Cerebellar cortex (tissue), 1 donor: Measurements from ENCODE around the gene DEK.
"Not testable (repeated sequence)": the region's sequence is repeated elsewhere in the genome, so short reads cannot be mapped to it uniquely, and the experiment has no call there.

ENCODE experiments used
- DNase-seq: peaks from one replicate; pipeline ENCODE4 v3.0.0-alpha.2; 2015; ENCODE audit warnings: low spot score

The DEK gene

DNA sequence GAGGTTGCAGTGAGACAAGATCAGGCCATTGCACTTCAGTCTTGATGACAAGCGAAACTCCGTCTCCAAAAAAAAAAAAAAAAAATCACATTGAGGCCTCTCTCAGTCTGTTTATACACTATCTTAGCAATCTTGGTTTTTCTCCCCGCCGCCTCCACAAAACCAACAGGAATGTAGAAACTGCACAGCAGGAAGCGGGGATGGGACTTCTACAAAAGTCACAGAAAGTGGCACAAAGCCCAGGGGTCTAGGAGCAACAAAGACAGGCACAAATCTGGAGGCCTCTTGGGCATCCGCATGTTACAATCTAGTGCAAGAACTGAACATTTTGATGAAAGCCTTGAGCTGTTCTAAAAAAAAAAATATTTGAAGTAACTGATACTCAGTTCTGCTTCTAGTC is 60.5 kb downstream of the DEK start:
- no peak for DNase-seq

DNA sequence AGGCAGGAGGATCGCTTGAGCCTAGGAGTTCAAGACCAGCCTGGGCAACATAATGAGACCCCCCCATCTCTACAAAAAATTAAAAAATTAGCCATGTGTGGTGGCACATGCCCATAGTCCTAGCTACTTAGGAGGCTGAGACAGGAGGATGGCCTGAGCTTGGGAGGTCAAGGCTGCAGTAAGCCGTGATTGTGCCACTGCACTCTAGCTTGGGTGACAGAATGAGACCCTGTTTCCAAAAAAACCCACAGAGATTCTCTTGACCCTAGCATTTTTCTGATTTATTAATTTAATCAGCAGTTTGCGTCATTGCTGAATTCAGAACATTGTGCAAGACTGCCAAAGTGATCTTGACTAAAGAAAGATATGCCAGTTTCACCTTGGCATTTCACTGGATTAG is 72.3 kb downstream of the DEK start:
- no peak for DNase-seq

DNA sequence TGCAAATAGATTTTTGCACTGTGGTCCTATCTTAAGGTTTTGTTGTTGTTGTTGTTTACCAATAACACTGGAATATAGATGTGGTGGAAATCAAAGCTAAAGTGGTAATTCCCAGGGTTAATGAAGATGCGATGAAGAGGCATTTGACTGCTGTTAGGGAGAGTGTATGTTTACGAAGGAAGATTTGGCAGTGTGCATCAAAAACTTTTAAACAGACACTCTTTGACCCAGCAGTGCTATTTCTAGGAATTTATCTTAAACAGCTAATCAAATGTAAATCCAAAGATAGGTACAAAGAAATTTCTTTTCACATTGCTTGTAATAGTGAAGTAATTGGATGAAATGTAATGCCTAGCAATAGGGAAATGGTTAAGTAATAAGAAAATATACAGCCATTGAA is 75.1 kb downstream of the DEK start:
- no peak for DNase-seq

DNA sequence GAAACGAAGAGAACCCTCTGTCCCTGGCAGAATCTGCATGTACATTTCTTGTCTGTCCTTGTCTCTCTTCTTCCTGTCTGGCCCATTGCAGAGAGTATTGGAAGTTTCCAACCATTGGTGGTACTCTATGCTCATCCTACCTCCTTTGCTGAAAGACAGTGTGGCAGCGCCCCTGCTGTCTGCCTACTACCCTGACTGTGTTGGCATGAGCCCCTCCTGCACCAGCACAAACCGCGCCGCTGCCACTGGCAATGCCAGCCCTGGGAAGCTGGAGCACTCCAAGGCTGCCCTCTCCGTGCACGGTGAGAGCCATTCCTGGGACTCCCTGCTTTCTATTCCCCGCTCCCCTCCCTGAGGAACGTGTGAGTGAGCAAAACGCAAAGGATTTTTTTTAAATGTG is 76.6 kb downstream of the DEK start:
- no peak for DNase-seq

DNA sequence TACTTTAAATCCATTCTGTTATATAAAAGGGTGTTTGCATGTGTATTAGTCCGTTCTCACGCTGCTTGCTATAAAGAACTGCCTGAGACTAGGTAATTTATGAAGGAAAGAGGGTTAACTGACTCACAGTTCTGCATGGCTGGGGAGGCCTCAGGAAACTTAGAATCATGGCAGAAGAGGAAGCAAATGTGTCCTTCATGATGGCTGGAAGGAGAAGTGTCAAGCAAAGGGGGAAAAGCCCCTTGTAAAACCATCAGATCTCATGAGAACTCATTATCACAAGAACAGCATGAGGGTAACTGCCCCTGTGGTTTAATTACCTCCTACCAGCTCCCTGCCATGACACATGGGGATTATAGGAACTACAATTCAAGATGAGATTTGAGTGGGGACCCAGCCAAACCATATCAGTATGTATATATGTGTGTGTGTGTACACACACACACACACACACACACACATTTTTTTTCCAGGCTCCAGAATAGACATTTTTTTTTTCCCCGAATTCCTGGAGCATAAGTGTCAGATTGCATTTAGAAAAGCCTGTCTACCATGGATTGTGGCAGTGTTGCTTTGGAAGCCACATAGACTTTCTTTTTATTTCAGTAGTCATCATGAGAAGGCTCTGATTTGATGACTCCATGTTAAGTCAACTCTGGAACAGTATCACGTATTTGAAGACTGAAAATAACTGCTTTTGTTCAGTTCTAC is 77.6 kb downstream of the DEK start:
- DNase-seq, result no peak

DNA sequence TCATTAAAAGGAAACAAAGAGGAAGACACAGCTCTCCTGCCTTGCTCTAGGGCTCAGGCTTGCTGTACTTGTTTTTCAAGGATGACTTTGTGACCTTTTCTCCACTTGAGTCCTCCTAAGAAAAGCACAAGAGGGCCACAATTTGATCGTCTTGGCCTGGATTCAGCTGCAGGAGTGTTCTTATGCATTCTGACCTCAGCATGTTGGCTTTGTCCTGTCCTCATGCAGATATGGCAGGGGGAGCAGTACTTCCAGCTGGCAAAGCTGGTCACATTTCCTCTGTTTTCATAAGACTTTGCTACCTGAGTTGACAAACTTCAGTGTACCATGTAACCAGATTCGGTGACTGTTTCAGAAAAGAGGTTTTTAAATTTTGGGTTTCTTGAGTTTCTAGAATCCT is 78.3 kb downstream of the DEK start:
- no peak for DNase-seq

DNA sequence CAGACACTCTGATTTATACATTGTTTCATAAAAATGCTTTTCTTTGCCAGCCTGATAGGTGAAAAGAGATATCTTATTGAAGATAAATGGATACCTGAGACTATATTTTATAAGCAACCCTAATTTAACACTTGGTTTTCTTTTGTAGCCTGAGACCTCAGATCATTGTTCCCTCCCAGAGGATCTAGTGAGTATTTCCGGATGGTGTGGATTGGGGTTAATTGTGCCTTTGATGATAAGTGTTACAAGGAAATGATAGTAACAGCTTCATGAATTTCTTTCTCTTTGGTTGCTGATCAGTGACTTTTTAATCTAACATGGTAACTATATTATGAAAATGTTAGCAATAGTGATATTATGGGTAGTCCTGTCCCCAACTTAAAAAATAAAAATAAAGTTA is 78.7 kb downstream of the DEK start:
- no peak for DNase-seq

DNA sequence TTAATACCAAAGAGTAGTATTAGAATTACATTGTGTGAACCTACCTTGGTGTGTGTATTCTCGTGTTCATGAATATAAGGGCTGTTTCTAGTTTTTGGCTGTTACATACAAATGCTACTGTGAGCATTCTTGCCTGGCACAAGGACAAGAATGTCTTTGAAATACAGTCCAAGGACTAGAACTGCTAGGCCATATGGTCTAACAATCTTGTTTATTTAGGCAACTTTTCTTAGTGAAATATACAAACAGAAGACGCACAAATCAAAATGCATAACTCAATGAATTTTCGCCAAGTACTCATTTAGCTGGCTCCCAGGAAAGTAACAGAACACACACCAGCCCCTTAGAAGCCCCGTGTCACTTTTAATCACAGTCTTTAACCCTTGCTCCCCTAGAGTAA is 80.6 kb downstream of the DEK start:
- peak; percentile 17 for DNase-seq

DNA sequence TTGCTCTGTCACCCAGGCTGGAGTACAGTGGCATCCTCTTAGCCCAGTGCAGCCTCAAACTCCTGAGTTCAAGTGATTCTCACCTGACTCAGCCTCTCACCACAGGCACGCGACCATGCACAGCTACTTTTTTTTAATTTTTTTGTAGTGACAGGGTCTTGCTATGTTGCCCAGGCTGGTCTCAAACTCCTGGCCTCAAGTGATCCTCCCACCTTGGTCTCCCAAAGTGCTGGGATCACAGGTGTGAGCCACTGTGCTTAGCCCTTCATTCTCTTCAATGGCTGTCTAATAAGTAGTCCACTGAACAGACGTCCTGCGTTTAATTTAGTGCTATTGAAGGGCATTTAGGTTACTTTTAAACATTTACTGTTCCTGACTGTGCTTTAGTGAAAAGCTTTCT is 81.8 kb downstream of the DEK start:
- DNase-seq, result no peak

DNA sequence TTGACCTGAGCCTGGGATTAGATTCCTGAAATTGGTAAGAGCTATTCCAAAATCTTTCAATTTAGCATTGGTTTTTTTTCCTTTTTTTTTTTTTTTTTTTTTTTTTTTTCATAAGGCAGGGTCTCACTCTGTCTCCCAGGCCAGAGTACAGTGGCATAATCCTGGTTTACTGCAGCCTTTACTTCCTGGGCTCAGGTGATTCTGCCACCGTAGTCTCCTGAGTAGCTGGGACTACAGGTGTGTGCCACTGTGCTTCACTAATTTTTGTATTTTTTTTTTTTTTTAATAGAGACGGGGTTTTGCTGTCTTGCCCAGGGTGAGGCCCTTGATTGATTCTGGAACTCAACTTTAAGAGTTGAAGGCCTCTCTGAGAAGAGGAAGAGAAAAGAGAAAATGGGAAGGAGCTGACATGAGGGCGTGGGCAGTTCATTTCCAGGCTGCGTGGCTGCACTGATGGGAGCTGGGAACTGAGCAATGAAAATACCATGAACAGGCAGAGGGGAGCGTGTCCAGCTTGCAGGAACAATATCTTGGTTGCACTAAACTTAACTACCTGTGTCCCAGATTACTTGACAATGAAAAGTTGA is 84.5 kb downstream of the DEK start:
- no peak for DNase-seq

DNA sequence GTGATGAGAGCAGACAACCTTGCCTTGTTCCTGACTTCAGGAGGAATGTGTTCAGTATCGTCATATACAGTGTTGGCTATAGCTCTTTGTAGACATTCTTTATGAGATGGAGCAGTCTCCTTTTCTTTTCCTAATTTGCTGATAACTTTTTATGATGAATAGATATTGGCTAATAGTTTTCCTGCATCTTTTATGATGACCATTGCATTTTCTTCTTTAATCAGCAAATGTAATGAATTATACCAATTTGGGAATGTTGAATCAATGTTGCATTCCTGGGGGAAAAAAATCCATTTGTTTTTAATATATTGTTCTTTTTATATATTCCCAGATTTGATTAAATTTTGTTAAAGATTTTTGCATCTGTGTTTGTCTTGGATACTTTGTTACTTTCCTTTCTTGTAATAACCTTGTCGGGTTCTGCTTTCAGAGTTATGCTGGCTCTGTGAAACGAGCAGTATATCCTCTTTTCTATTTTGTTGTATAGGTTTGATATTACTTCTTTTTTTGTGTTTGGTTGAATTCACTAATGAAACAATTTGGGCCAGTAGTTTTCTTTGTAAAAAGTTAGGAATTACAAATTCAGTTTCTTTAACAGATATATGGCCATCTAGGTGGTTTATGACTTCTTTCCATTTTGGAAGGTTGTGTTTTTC is 85.2 kb downstream of the DEK start:
- DNase-seq, result no peak

DNA sequence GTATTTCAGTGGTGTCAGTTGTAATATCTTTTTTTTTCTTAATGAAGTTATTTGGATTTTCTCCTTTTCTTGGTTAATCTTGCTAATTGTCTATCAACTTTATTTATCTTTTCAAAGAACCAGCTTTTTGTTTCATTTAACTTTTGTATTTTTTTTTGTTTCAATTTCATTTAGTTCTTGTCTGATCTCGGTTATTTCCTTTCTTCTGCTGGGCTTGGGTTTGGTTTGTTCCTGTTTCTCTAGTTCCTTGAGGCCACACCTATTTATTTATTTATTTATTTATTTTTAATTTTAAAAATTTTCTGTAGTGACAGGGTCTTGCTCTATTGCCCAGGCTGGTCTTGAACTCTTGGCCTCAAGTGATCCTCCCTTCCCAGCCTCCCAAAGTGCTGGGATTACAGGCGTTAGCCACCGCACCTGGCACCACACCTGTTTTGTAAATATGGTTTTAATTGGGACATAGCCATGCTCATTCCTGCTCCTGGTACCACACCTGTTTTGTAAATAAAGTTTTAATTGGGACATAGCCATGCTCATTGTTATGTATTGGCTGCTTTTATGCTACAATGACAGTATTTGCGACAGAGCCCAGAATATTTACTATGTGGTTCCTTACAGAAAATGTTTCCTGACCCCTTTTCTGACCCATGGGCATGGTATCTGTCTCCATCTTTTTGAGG is 86.9 kb downstream of the DEK start:
- DNase-seq, result no peak

DNA sequence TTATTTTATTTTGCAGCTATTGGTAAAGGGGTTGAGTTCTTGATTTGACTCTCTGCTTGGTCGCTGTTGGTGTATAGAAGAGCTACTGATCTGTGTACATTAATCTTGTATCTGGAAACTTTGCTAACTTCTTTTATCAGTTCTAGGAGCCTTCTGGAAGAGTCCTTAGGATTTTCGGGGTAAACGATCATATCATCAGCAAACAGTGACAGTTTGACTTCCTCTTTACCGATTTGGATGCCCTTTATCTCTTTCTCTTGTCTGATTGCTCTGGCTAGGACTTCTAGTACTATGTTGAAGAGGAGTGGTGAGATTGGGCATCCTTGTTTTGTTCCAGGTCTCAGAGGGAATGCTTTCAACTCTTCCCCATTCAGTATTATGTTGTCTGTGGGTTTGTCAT is 88.1 kb downstream of the DEK start:
- DNase-seq, result not testable (repeated sequence)
